Naive thymus-derived CD4-positive, alpha-beta T cell (primary cell): ENCODE measurements around the gene CCNE1. TPM values are rescaled to one million over a fixed set of nuclear protein-coding genes. Genes with fewer than 3 reads are reported as not detected.

Source experiments
- ATAC-seq: fragments of 150-1000 bp; cut with Tn5 transposase; 2 replicates; pipeline ENCODE4 v1.10.0; 2021; ENCODE audit warnings: mild to moderate bottlenecking, moderate library complexity
- CTCF ChIA-PET: fragments of 350-600 bp; sonication (Branson Sonifier 250); formaldehyde crosslinking; loops from one replicate; lab custom pipeline; 2021; ENCODE audit warnings: antibody characterized with exemption; lab: Charles Lee
- POLR2A ChIA-PET: fragments of 350-600 bp; sonication (Branson Sonifier 250); formaldehyde crosslinking; loops from one replicate; lab custom pipeline; 2021; ENCODE audit warnings: antibody characterized with exemption, inconsistent platforms; lab: Charles Lee
- DNase-seq, 9 donors: peaks; one replicate each; pipeline versions ENCODE4 v3.0.0 to v3.0.0-alpha.2; 2020 to 2022; ENCODE audit warnings: mixed read lengths in 1 of 9
- H3K27ac ChIP-seq: one replicate; pipeline ENCODE4 v1.7.0; 2013; ENCODE audit warnings: mild to moderate bottlenecking, low read depth, low read length, moderate library complexity
- H3K27me3 ChIP-seq, 2 donors: one replicate each; pipeline ENCODE4 v1.7.0; 2013; ENCODE audit warnings: low read length in 2 of 2, mild to moderate bottlenecking in 2 of 2, moderate library complexity in 2 of 2; ENCODE audit not compliant: control insufficient read depth in 2 of 2, insufficient read depth in 2 of 2
- H3K36me3 ChIP-seq, 3 experiments: 1 replicate in 2 of 3; 2 replicates in 1 of 3; pipeline ENCODE4 v1.7.0; 2013; ENCODE audit warnings: low read length in 3 of 3, mild to moderate bottlenecking in 3 of 3, moderate library complexity in 1 of 3; ENCODE audit not compliant: insufficient read depth in 3 of 3, control insufficient read depth in 2 of 3
- H3K4me1 ChIP-seq, 2 donors: one replicate each; pipeline ENCODE4 v1.7.0; 2013; ENCODE audit warnings: low read length in 2 of 2, mild to moderate bottlenecking in 2 of 2, moderate library complexity in 1 of 2; ENCODE audit not compliant: control insufficient read depth in 2 of 2, insufficient read depth in 2 of 2
- H3K4me3 ChIP-seq: 2 replicates; pipeline ENCODE4 v1.7.0; 2013; ENCODE audit warnings: mild to moderate bottlenecking, low read length
- H3K9me3 ChIP-seq, 3 experiments: 1 replicate in 2 of 3; 2 replicates in 1 of 3; pipeline ENCODE4 v1.7.0; 2013; ENCODE audit warnings: low read length in 3 of 3; ENCODE audit not compliant: control insufficient read depth in 2 of 3
- H3K27ac Mint-ChIP-seq, 9 donors: one replicate each; pipeline ENCODE4 v1.8.0; 2020 to 2022; ENCODE audit warnings: mixed read lengths in 9 of 9, mild to moderate bottlenecking in 8 of 9, moderate library complexity in 5 of 9, inconsistent platforms in 2 of 9
- H3K27me3 Mint-ChIP-seq, 5 donors: one replicate each; pipeline ENCODE4 v1.8.0; 2021 to 2022; ENCODE audit warnings: mixed read lengths in 5 of 5, mild to moderate bottlenecking in 1 of 5
- H3K36me3 Mint-ChIP-seq, 5 donors: one replicate each; pipeline ENCODE4 v1.8.0; 2020 to 2022; ENCODE audit warnings: mixed read lengths in 5 of 5, mild to moderate bottlenecking in 3 of 5, inconsistent platforms in 1 of 5
- H3K4me1 Mint-ChIP-seq, 7 donors: one replicate each; pipeline ENCODE4 v1.8.0; 2020 to 2022; ENCODE audit warnings: mixed read lengths in 7 of 7, mild to moderate bottlenecking in 3 of 7, inconsistent platforms in 1 of 7
- H3K4me3 Mint-ChIP-seq, 10 donors: one replicate each; pipeline ENCODE4 v1.8.0; 2020 to 2022; ENCODE audit warnings: mild to moderate bottlenecking in 10 of 10, mixed read lengths in 10 of 10, moderate library complexity in 6 of 10, inconsistent platforms in 2 of 10
- H3K9me3 Mint-ChIP-seq, 11 donors: one replicate each; pipeline ENCODE4 v1.8.0; 2020 to 2022; ENCODE audit warnings: mixed read lengths in 11 of 11, mild to moderate bottlenecking in 4 of 11, inconsistent platforms in 1 of 11, moderate library complexity in 1 of 11
- intact Hi-C, 2 donors: fragments of 100-400 bp; cut with micrococcal nuclease; formaldehyde crosslinking; loops; one replicate each; pipeline ENCODE4 v1.15.1; 2023
- polyA plus RNA-seq, 2 donors: library from polyadenylated mRNA; unstranded; fragments of 300-500 nt; fragmentation: Illumina TruSeq; gene quantifications; one replicate each; pipeline ENCODE4 v1.2.3, GENCODE V29; 2021
- total RNA-seq, 6 experiments: library from RNA in 5 of 6; stranded (reverse) in 5 of 6; gene quantifications; 1 replicate in 5 of 6; 2 replicates in 1 of 6; pipeline ENCODE4 v1.2.3 and lab custom pipeline; 2021 to 2026

CCNE1 gene
- total and polyA plus RNA-seq, 7 experiments from 2014 or later, result 1.9 to 36.1 (median 6.1) TPM

GRCh38 chr19:29843180-29844051 lies 31.6 kb downstream of the CCNE1 start:
- Mint-ChIP-seq H3K4me3 (peak overlapping the region; percentile 70 to 98 (median 80)), H3K36me3 (no peaks in the 10 kb centered on the region), H3K27me3 (peaks cover 0 to 1% (median 0%) of the 10 kb centered on the region in 5 donors), H3K9me3 (no peaks in the 10 kb centered on the region), H3K27ac (peak overlapping the region in 8 of 9 donors; percentile 28 to 94 (median 88)), H3K4me1 (peaks cover 11 to 20% (median 14%) of the 10 kb centered on the region in 7 donors)
- ChIA-PET CTCF (interaction anchor here (2.0 kb wide), 1 partner anchor 11 kb away, joined by 9 read pairs; no protein-coding TSS in a partner anchor), POLR2A (interaction anchor here (0.8 to 4.0 kb wide), 11 partner anchors 11 to 238 kb away, joined by 3 to 95 read pairs (median 4); partner anchors contain the start of genes C19orf12, POP4 and URI1)
- Histone ChIP-seq H3K36me3 (no peaks in the 10 kb centered on the region), H3K27me3 (no peaks in the 10 kb centered on the region), H3K9me3 (no peaks in the 10 kb centered on the region), H3K27ac (no peak overlapping the region), H3K4me3 (peak overlapping the region; percentile 97), H3K4me1 (peaks cover 9 to 17% of the 10 kb centered on the region in 2 donors)
- ATAC-seq (no peak), DNase-seq (peak in 7 of 9 donors; percentile 8 to 44 (median 17))
- intact Hi-C loops, result loop anchor here (1.0 to 2.0 kb wide), 5 partner anchors 12 to 237 kb away; partner anchors contain the start of genes CCNE1 (in 1 of the 2), POP4 (in 1 of the 2) and URI1 (in 1 of the 2)

- intact Hi-C loops, result loop anchor here (1.0 to 2.0 kb wide), 11 partner anchors 8 to 239 kb away; partner anchors contain the start of genes CCNE1 (in 2 of the 2), POP4 (in 2 of the 2) and URI1 (in 2 of the 2)
- H3K27me3 Mint-ChIP-seq, result peaks cover 0 to 1% (median 0%) of the 10 kb centered on the region in 5 donors
- CTCF ChIA-PET, result interaction anchor here (0.7 to 2.0 kb wide), 5 partner anchors 10 to 123 kb away, joined by 3 to 9 read pairs (median 4); no protein-coding TSS in a partner anchor
These were observed 33.2 kb downstream of the CCNE1 start for GRCh38 chr19:29844891-29845573.

GRCh38 chr19:29845574-29846176 lies 33.9 kb downstream of the CCNE1 start:
- peak overlapping the region; percentile 83 to 97 (median 91) for H3K27ac Mint-ChIP-seq
- H3K27ac ChIP-seq, result peak overlapping the region; percentile 92
- ChIA-PET CTCF (interaction anchor here (0.7 to 2.0 kb wide), 5 partner anchors 9 to 124 kb away, joined by 3 to 9 read pairs (median 4); no protein-coding TSS in a partner anchor), POLR2A (interaction anchor here (0.6 to 4.0 kb wide), 24 partner anchors 12 to 240 kb away, joined by 3 to 95 read pairs (median 4); partner anchors contain the start of genes C19orf12, POP4 and URI1)
- no peaks in the 10 kb centered on the region for H3K36me3 Mint-ChIP-seq
- DNase-seq (peak in 4 of 9 donors; percentile 7 to 54 (median 38)), ATAC-seq (no peak)
- H3K9me3 ChIP-seq, result no peaks in the 10 kb centered on the region
- peak overlapping the region; percentile 97 for H3K4me3 ChIP-seq
- peaks cover 11 to 16% (median 14%) of the 10 kb centered on the region in 7 donors for H3K4me1 Mint-ChIP-seq
- peaks cover 0 to 1% (median 0%) of the 10 kb centered on the region in 5 donors for H3K27me3 Mint-ChIP-seq
- H3K4me3 Mint-ChIP-seq, result peak overlapping the region; percentile 87 to 98 (median 92)
- H3K9me3 Mint-ChIP-seq, result peaks cover 0 to 2% (median 0%) of the 10 kb centered on the region in 11 donors
- intact Hi-C loops, result loop anchor here (1.0 to 2.0 kb wide), 10 partner anchors 8 to 239 kb away; partner anchors contain the start of genes CCNE1 (in 1 of the 2), POP4 (in 1 of the 2) and URI1 (in 1 of the 2)
- peaks cover 9 to 17% of the 10 kb centered on the region in 2 donors for H3K4me1 ChIP-seq
- no peaks in the 10 kb centered on the region for H3K36me3 ChIP-seq
- H3K27me3 ChIP-seq, result no peaks in the 10 kb centered on the region

More at GRCh38 chr19:29844891-29845573, 33.2 kb downstream of the CCNE1 start:
- Mint-ChIP-seq H3K36me3 (no peaks in the 10 kb centered on the region), H3K4me3 (peak overlapping the region; percentile 87 to 98 (median 92)), H3K9me3 (peaks cover 0 to 2% (median 0%) of the 10 kb centered on the region in 11 donors), H3K27ac (peak overlapping the region; percentile 83 to 97 (median 91)), H3K4me1 (peaks cover 11 to 19% (median 14%) of the 10 kb centered on the region in 7 donors)
- ATAC-seq (peak; percentile 86), DNase-seq (peak; percentile 94 to 99 (median 96))
- POLR2A ChIA-PET, result interaction anchor here (0.6 to 4.0 kb wide), 28 partner anchors 12 to 239 kb away, joined by 3 to 95 read pairs (median 4); partner anchors contain the start of genes C19orf12, POP4 and URI1
- Histone ChIP-seq H3K27ac (peak overlapping the region; percentile 92), H3K4me1 (peaks cover 9 to 17% of the 10 kb centered on the region in 2 donors), H3K9me3 (no peaks in the 10 kb centered on the region), H3K4me3 (peak overlapping the region; percentile 97), H3K27me3 (no peaks in the 10 kb centered on the region), H3K36me3 (no peaks in the 10 kb centered on the region)

GRCh38 chr19:29849208-29849607 lies 37.4 kb downstream of the CCNE1 start:
- Mint-ChIP-seq H3K4me1 (peaks cover 7 to 20% (median 8%) of the 10 kb centered on the region in 7 donors), H3K27me3 (no peaks in the 10 kb centered on the region), H3K4me3 (no peak overlapping the region), H3K9me3 (peaks cover 0 to 2% (median 0%) of the 10 kb centered on the region in 11 donors), H3K27ac (no peak overlapping the region), H3K36me3 (no peaks in the 10 kb centered on the region)
- Histone ChIP-seq H3K9me3 (no peaks in the 10 kb centered on the region), H3K36me3 (no peaks in the 10 kb centered on the region), H3K4me3 (no peak overlapping the region), H3K27me3 (no peaks in the 10 kb centered on the region), H3K27ac (no peak overlapping the region), H3K4me1 (peaks cover 0 to 5% of the 10 kb centered on the region in 2 donors)
- intact Hi-C loops, result no loop called here
- CTCF ChIA-PET, result interaction anchor here (1.4 kb wide), 1 partner anchor 23 kb away, joined by 3 read pairs; no protein-coding TSS in a partner anchor
- POLR2A ChIA-PET, result interaction anchor here (0.8 kb wide), 1 partner anchor 127 kb away, joined by 4 read pairs; no protein-coding TSS in a partner anchor
- ATAC-seq (no peak), DNase-seq (no peak)

GRCh38 chr19:29850482-29850881 lies 38.7 kb downstream of the CCNE1 start:
- no peak overlapping the region for H3K27ac Mint-ChIP-seq
- Histone ChIP-seq H3K36me3 (no peaks in the 10 kb centered on the region), H3K4me1 (peaks cover 0 to 5% of the 10 kb centered on the region in 2 donors), H3K9me3 (no peaks in the 10 kb centered on the region), H3K4me3 (no peak overlapping the region), H3K27ac (no peak overlapping the region), H3K27me3 (no peaks in the 10 kb centered on the region)
- H3K27me3 Mint-ChIP-seq, result no peaks in the 10 kb centered on the region
- intact Hi-C loops, result no loop called here
- no peaks in the 10 kb centered on the region for H3K36me3 Mint-ChIP-seq
- peaks cover 0 to 2% (median 0%) of the 10 kb centered on the region in 11 donors for H3K9me3 Mint-ChIP-seq
- H3K4me1 Mint-ChIP-seq, result peaks cover 6 to 19% (median 7%) of the 10 kb centered on the region in 7 donors
- no peak for DNase-seq
- ChIA-PET POLR2A (interaction anchor here (1.2 kb wide), 1 partner anchor 14 kb away, joined by 4 read pairs; no protein-coding TSS in a partner anchor), CTCF (interaction anchor here (0.6 to 1.5 kb wide), 4 partner anchors 21 to 116 kb away, joined by 3 to 12 read pairs (median 4); no protein-coding TSS in a partner anchor)
- no peak for ATAC-seq
- no peak overlapping the region for H3K4me3 Mint-ChIP-seq
